Occipital lobe (tissue), 2 donors: Measurements from ENCODE around the gene SLC41A2. TPM values are rescaled to one million over a fixed set of nuclear protein-coding genes. Genes with fewer than 3 reads are reported as not detected.
"Not testable (repeated sequence)": the region's sequence is repeated elsewhere in the genome, so short reads cannot be mapped to it uniquely, and the experiment has no call there.

Source experiments
- DNase-seq: peaks from one replicate; lab custom pipeline; 2025; lab: John Stamatoyannopoulos, UW
- total RNA-seq: library from RNA; depleted of rRNA; stranded (reverse); fragments of >200 nt; gene quantifications from one replicate; pipeline ENCODE4 v1.2.3, GENCODE V29; 2014

SLC41A2 gene
- 190 TPM for total RNA-seq

DNA sequence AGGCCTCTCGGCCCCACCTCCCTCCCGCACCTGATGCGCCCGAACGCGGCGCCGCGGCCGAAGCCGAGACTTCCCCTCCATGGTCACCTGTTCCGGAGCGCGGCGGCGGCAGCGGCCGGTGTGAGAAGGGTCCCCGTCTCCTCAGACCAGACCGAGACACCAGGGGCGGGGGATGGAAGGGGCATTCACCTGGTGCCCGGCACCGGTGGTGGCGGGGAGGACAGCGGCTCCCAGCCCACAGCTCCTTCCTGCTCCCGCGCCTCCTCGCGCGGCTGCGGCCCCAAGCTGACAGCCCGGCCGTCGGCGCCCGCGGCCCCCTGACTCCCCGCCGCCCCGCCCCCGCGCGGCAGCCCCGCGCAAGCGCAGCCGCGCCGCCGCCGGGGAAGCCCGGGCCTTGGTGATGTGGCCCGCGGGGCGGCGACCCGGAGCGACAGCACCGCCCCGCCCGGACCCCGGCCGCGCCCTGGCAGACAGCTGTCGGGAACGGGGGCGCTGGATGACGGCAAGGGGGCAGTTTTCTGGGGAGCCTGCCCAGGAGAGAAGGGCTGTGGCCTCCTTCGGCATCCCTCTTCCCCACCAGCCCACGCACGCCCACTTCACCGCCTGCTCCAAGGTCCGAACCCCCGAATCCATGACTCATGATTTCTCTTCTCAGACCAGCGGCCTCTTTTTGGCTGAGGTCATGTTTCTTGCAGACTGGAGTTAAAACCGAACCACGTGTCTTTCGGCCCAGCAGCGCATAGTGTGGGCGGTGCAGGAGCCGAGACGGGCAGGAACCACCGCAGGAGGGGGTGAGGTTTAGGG lies at the start of gene SLC41A2:
TSS of gene SLC41A2 (minus strand) at position 290 of the 804 bp plus-strand sequence. CDS start 29,763 bp downstream, outside the sequence.
- peak; percentile 71 for DNase-seq

DNA sequence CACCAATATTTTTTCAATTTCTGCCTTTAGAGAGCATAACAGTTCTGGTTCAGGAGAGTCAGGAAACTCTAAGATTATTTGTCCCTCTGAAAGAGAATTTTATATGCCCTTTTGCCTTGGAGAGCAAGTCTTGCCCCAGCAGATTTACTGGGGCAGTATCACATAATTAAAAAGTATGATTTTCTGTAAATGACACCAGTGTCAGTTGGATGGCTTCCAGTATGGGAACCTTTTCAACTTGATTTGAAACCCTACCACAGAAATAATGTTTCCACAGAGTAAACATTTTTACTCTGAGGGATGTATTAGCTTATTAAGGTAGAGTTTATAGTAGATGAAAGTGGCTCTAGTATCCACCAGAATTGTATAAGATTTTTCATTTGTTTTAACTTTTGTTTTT lies 43.4 kb upstream of the SLC41A2 start:
- no peak for DNase-seq

- no peak for DNase-seq
Observed at GRCh38 chr12:104999347-104999685, 41.2 kb upstream of the SLC41A2 start.

DNA sequence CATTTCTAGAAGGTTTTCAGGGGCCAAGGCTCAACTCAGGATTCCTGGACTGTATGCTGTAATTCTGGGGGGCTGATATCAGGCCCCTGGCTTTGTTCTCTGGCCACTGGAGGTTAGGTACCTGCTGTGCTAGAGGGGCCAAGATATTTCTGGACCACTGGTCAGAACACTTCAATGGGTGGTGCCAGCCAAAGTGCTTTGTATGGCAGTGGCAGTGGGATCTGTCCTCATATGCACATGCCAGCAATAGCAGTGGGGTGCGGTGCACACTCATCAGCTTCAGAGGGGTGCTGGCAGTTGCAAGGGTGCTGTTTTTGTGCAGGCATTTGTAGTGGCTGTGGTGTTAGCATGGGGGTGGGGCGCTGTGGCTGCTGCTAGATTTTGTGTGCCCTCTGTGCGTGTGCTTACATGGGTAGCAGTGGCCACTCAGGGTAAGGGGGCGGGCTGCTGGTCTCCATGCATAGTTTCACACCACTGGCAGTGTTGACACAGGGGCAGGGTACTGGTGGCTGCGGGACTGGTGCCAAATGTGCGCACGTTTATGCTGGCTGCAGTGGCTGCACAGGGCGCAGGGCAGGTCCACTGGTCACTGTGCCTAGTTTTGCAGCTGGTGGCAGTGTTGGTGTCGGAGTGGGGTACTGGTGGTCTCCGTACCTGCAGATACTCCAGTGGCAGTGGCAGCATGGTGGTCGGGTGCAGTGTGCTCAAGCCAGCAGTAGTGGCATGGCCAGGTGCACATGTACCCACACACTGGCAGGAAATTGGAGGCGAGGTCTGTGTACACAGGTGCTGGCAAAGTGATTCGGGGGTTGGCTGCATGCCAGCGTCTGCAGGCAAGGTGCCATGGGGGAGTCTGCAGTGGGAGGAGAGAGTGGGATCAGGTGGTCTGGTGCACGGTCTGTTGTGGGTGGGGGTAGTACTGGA lies 40.6 kb upstream of the SLC41A2 start:
- no peak for DNase-seq

DNA sequence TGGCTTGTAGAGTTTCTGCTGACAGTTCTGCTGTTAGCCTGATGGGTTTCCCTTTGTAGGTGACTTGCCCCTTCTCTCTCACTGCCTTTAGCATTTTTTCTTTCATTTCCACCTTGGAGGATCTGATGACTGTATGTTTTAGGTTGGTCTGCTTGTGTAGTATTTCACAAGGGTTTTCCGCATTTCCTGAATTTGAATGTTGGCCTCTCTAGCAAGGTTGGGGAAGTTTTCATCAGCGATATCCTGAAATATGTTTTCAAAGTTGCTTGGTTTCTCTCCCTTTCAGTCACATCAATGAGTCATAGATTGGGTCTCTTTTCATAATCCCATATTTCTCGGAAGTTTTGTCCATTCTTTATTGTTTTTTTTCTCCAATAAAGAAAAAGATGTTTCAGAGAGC lies 39.5 kb upstream of the SLC41A2 start:
- DNase-seq = no peak

GRCh38 chr12:104994336-104994735 lies 36.2 kb upstream of the SLC41A2 start:
- no peak for DNase-seq

DNA sequence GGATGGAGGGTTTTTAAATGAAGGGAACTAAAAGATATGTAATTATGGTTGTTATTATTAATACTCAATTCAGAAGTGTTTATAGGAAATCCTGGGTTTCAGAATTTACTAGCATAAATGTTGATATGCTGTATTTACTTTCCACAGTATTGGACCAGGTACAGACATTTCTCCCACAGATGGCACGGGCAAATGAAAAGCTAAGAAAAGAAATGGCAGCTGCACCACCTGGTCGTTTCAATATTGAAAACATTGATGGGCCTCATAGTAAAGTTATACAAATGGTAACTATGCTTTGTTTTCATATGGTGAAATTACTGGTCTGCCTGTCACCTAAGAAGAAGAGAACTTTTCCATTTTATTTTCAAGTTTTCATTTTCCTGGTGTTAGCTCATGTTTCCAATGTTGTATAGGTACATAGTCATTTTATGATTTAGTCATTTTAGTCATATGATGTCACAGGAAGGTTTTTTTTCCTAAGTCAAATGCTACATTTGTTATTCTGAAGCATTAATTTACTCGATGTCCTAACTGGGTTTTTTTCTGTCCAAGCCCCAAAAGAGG lies 33.6 kb upstream of the SLC41A2 start:
- DNase-seq = no peak

- DNase-seq = no peak
Observed at GRCh38 chr12:104990950-104991349, 32.9 kb upstream of the SLC41A2 start.

DNA sequence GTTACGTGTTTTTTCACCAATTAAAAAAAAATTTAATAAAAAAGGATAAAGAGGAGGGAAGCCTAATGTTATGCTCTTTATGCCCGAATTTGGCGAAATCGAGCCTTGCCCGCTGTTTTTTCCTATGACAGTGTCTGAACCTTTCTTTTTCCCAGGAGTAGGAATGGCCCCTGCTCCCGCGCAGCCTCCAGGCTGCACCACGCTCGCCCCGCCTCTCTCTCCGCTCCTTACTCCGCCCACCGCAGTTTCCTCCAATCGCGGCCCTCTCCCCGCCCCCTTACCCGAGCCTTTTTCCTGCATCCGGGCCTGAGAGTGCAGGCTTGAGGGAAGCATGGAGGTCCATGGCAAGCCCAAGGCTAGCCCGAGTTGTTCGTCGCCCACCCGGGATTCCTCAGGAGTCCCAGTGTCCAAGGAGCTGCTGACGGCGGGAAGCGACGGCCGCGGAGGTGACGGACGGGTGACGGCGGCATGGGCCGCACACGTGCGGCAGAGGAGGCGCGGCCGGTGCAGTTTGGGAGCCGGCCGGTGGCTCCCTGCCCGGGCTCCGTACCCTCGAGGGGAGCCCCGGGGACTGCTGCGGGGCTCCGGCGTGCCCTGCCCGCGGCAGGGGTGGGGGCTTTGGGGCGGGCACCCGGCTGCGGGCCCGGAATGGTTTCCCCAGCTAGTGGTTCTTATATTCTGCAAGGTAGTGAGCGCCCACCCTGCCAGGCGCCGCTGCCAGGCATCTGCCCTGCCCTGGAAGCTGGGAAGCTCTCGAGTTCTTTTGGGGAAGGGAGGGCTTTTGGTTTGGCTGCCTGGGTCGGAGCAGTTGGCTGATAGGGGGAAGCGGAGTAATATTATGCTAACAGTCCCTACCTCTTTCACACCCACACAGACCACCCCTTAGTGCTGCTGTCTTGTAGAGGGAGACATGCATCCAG lies 28.2 kb upstream of the SLC41A2 start, which contains the start of gene NOPCHAP1:
TSS of gene NOPCHAP1 (plus strand) at position 295 of the 920 bp plus-strand sequence. CDS start at position 332, 37 bp downstream.
- DNase-seq = peak; percentile 92

- DNase-seq = no peak
Observed at GRCh38 chr12:104985206-104985605, 27.1 kb upstream of the SLC41A2 start.

- not testable (repeated sequence) for DNase-seq
Observed at GRCh38 chr12:104977688-104978087, 19.6 kb upstream of the SLC41A2 start.

- no peak for DNase-seq
Observed at GRCh38 chr12:104976703-104977102, 18.6 kb upstream of the SLC41A2 start.

GRCh38 chr12:104975587-104976343 lies 17.7 kb upstream of the SLC41A2 start:
- DNase-seq = no peak

DNA sequence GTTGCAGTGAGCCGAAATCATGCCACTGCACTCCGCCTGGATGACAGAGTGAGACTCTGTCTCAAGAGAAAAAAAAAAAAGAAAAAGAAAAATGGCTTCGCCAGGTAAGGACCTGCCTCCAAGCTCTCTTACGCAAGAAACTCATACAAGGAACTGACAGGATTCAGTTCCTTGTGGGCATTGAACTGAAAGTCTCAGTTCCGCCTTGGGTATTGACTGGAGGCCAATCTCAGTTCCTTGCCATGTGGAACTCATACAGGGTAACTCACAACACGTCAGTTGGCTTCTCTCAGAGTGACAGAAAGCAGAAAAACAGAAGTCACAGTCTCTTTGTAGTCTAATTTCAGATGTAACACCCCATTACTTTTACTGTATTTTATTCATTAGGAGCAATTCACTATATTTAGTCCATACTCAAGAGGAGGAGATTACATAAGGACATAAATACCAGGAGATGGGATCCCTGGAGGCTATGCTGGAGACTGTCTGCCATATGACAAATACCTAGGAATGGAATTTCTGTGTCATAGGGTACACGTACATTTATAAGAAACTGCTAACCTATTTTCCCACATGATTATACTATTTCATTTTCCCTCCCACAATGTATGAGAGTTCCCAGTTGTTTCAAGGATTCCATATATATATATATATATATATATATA lies 16.7 kb upstream of the SLC41A2 start:
- DNase-seq = no peak

GRCh38 chr12:104973250-104973649 lies 15.2 kb upstream of the SLC41A2 start:
- no peak for DNase-seq

DNA sequence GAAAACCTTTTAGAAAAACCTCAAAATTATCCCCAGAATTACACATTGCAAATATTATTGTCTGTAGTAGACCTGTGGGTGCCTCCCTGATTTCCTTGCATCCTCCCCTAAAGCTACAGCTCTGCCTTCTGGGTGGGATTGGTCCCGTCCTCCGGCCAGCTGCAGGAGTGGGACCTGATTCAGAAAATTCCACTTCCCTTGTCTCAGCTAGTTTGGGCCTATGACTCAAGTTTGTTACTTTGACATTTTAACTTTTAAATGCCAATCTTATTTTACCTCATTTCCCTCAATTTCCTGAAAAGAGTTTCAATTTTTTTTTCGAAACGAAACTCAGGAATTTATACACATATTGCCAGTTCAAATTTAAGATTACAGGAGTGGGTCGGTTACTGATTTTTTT lies 13.2 kb upstream of the SLC41A2 start:
- no peak for DNase-seq

DNA sequence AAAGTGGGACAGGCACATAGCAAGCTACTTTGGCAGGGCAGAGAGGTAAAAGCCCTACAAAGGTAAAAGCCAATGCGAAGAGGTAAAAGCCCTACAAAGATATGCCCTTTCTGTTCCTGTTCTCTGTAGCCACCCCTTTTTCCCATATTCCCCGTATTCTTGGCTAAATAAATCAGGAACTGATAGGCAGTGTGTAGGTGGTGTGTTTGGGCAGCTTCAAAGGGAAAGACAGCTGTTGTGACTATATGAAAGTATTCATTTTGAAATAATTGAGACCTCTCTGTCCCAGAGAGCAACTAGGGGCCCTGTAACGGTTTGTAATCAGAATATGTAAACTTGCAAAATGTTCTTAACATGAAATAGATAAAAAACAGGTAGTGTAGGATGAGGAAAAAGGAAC lies 11.3 kb upstream of the SLC41A2 start:
- DNase-seq = no peak

DNA sequence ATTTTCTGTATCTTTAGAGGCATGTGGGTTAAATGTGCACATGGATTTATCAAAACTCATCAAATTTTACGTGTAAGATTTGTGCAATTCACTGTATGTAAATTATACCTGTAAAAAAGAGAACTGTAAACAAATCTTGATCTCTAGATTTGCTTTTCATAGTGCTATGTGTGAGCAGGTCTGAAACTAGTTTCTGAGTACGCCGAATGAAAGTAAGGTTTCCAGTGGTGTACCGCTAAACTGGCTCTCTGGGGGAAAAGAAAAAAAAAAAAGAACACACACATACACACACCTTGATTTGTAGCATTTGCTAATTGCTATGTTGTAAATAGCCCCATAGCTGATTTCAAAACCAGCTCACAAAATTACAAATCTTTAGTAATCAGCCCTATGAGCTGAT lies 8.6 kb upstream of the SLC41A2 start:
- no peak for DNase-seq

- DNase-seq = no peak
Observed at GRCh38 chr12:104964856-104965205, 6.7 kb upstream of the SLC41A2 start.
